OCI-LY7 (cell line): Measurements from ENCODE around the gene EGFLAM. TPM values are rescaled to one million over a fixed set of nuclear protein-coding genes. Genes with fewer than 3 reads are reported as not detected.
A peak's percentile ranks its signal among the peaks of the same experiment; 100 is the strongest.

Experiments
- Bru-seq: library from RNA; stranded (reverse); fragments of 400-500 nt; gene quantifications from one replicate; lab custom pipeline; 2021; lab: Mats Ljungman, UMichigan
- BruChase-seq, 2 experiments: library from RNA; stranded (reverse); fragments of 400-500 nt; gene quantifications; one replicate each; lab custom pipeline; 2021; lab: Mats Ljungman, UMichigan
- BruUV-seq: library from RNA; stranded (reverse); fragments of 400-500 nt; replicated peaks from 2 replicates; lab custom pipeline; 2021; lab: Mats Ljungman, UMichigan
- CTCF ChIA-PET: fragments of 300-600 bp; sonication (Branson Sonifier 250); formaldehyde crosslinking; loops from one replicate; lab custom pipeline; 2022; ENCODE audit warnings: antibody characterized with exemption; ENCODE audit not compliant: unreplicated experiment; lab: Charles Lee
- POLR2A ChIA-PET: fragments of 300-600 bp; sonication (Branson Sonifier 250); formaldehyde crosslinking; loops from one replicate; lab custom pipeline; 2022; ENCODE audit warnings: antibody characterized with exemption; lab: Charles Lee
- DNase-seq: peaks from one replicate; pipeline ENCODE4 v3.0.0-alpha.2; 2015; ENCODE audit warnings: low spot score
- H2AFZ ChIP-seq: fragments of 200-600 bp; sonication (generic), shearing (Covaris generic); 2 replicates; pipeline ENCODE4 v1.6.1; 2014; ENCODE audit warnings: mild to moderate bottlenecking, antibody characterized with exemption, low read length, moderate library complexity
- H3K27ac ChIP-seq: fragments of 200-600 bp; sonication (generic); 2 replicates; pipeline ENCODE4 v1.5.1; 2014; ENCODE audit warnings: mixed run types, low read depth, mild to moderate bottlenecking, moderate library complexity, low read length, inconsistent platforms; ENCODE audit not compliant: poor library complexity, severe bottlenecking
- H3K36me3 ChIP-seq: fragments of 200-600 bp; sonication (generic); 2 replicates; pipeline ENCODE4 v1.6.1; 2014; ENCODE audit warnings: mild to moderate bottlenecking, antibody characterized with exemption, low read length, moderate library complexity, mixed read lengths; ENCODE audit not compliant: insufficient read depth
- H3K4me1 ChIP-seq: fragments of 200-600 bp; sonication (generic); 2 replicates; pipeline ENCODE4 v1.5.1; 2014; ENCODE audit warnings: mild to moderate bottlenecking, low read length; ENCODE audit not compliant: insufficient read depth, poor library complexity, severe bottlenecking
- H3K4me2 ChIP-seq: fragments of 200-600 bp; sonication (generic); 2 replicates; pipeline ENCODE4 v1.6.1; 2014; ENCODE audit warnings: mild to moderate bottlenecking, low read length
- H3K4me3 ChIP-seq: fragments of 200-600 bp; sonication (generic); 2 replicates; pipeline ENCODE4 v1.5.1; 2014; ENCODE audit warnings: mild to moderate bottlenecking, low read depth, low read length; ENCODE audit not compliant: poor library complexity, severe bottlenecking
- H3K79me2 ChIP-seq: fragments of 200-600 bp; sonication (generic); 2 replicates; pipeline ENCODE4 v1.6.1; 2016; ENCODE audit warnings: low read depth, mild to moderate bottlenecking, low read length, moderate library complexity, mixed read lengths; ENCODE audit not compliant: insufficient read depth
- H3K9me2 ChIP-seq: fragments of 200-600 bp; sonication (generic); 2 replicates; pipeline ENCODE4 v1.6.1; 2016; ENCODE audit warnings: mild to moderate bottlenecking, low read length, mixed read lengths; ENCODE audit not compliant: insufficient read depth
- H3K9me3 ChIP-seq: fragments of 200-600 bp; sonication (generic); 2 replicates; pipeline ENCODE4 v1.6.1; 2014; ENCODE audit warnings: mild to moderate bottlenecking, mixed run types, low read length, mixed read lengths
- H4K20me1 ChIP-seq: fragments of 200-600 bp; sonication (generic); 2 replicates; pipeline ENCODE4 v1.6.1; 2014; ENCODE audit warnings: mild to moderate bottlenecking, antibody characterized with exemption, low read length, moderate library complexity, mixed read lengths; ENCODE audit not compliant: insufficient read depth
- CTCF ChIP-seq: fragments of 200-600 bp; sonication (generic); conservative IDR thresholded peaks from 2 replicates; pipeline ENCODE4 v1.5.1; 2014; ENCODE audit warnings: mild to moderate bottlenecking, antibody characterized with exemption, low read length, moderate library complexity, mixed read lengths
- EZH2phosphoT487 ChIP-seq: fragments of 200-600 bp; sonication (generic); IDR thresholded peaks from 2 replicates; pipeline ENCODE4 v1.6.1; 2018; ENCODE audit warnings: low read depth, borderline replicate concordance, mild to moderate bottlenecking, mixed run types, antibody characterized with exemption, low read length, moderate library complexity, mixed read lengths
- intact Hi-C: fragments of 100-400 bp; cut with micrococcal nuclease; formaldehyde crosslinking; loops from one replicate; pipeline ENCODE4 v1.10.0; 2022; ENCODE audit not compliant: unreplicated experiment
- long read RNA-seq: library from polyadenylated mRNA; stranded (forward); transcript quantifications from one replicate; pipeline ENCODE4 v2.0.0, GENCODE V29; 2022
- total RNA-seq, 2 experiments: library from RNA; depleted of rRNA in 1 of 2; stranded (reverse); fragments of >200 nt in 1 of 2; shearing (Covaris generic) in 1 of 2; gene quantifications; 2 replicates each; pipeline ENCODE4 v1.2.3, GENCODE V29; 2014 to 2022

The EGFLAM gene
- total RNA-seq (2014; rRNA removed; shearing (Covaris generic)) (not detected in 2 replicates), total RNA-seq (2022) (not detected in 2 replicates), Bru-seq, nascent RNA (not detected), BruChase-seq, experiment 1, labeled RNA remaining after a 6-hour chase (not detected), BruChase-seq, experiment 2, labeled RNA remaining after a 2-hour chase (percentile 2 among the genes with signal in this experiment)
- long read RNA-seq: 0 reads

- H3K4me2 ChIP-seq: no peak within 1 kb of the TSS
- CTCF ChIA-PET: no interaction called here
- H3K9me3 ChIP-seq: no peaks in the 10 kb centered on the region
- TF ChIP-seq CTCF (no peak), EZH2phosphoT487 (no peak)
- no peaks in the 10 kb centered on the region for H3K9me2 ChIP-seq
- no TSS peak for BruUV-seq
- H2AFZ ChIP-seq: no peak within 1 kb of the TSS
- H4K20me1 ChIP-seq: no peaks in the 10 kb centered on the region
- H3K79me2 ChIP-seq: no peaks in the 10 kb centered on the region
- H3K4me3 ChIP-seq: no peak within 1 kb of the TSS
- POLR2A ChIA-PET: no interaction called here
- intact Hi-C loops: no loop called here
- H3K4me1 ChIP-seq: no peaks in the 10 kb centered on the region
- H3K36me3 ChIP-seq: no peaks in the 10 kb centered on the region
- H3K27ac ChIP-seq: no peak within 1 kb of the TSS
- no peak for DNase-seq
These were observed at the start of gene EGFLAM for GRCh38 chr5:38258319-38259061. EGFLAM (plus strand) TSS chr5:38258559; CDS start chr5:38258755, 196 bp downstream.

GRCh38 chr5:38208782-38209378, 49.5 kb upstream of the EGFLAM start:
- CTCF ChIA-PET: no interaction called here
- H4K20me1 ChIP-seq: no peaks in the 10 kb centered on the region
- intact Hi-C loops: no loop called here

More at GRCh38 chr5:38208782-38209378, 49.5 kb upstream of the EGFLAM start:
- no peaks in the 10 kb centered on the region for H3K4me1 ChIP-seq
- TF ChIP-seq EZH2phosphoT487 (no peak), CTCF (peak; percentile 70)
- no peak overlapping the region for H3K4me3 ChIP-seq
- no peak overlapping the region for H3K4me2 ChIP-seq
- H2AFZ ChIP-seq: no peak overlapping the region
- peak; percentile 16 for DNase-seq
- no peaks in the 10 kb centered on the region for H3K9me2 ChIP-seq
- H3K9me3 ChIP-seq: no peaks in the 10 kb centered on the region
- no peaks in the 10 kb centered on the region for H3K79me2 ChIP-seq
- no peaks in the 10 kb centered on the region for H3K36me3 ChIP-seq
- H3K27ac ChIP-seq: no peak overlapping the region
- POLR2A ChIA-PET: interaction anchor here (0.6 to 0.7 kb wide), 2 partner anchors 123 to 1169 kb away, joined by 3 read pairs; no protein-coding TSS in a partner anchor
- no TSS peak for BruUV-seq
